Vagina (tissue), 2 donors: ENCODE results near the gene GALNTL6.
"Not testable (repeated sequence)": the region's sequence is repeated elsewhere in the genome, so short reads cannot be mapped to it uniquely, and the experiment has no call there.

Experiments used
- POLR2AphosphoS5 ChIP-seq, 2 donors: sonication (generic); formaldehyde crosslinking; IDR thresholded peaks; one replicate each; pipeline ENCODE4 v1.9.0; 2017; ENCODE audit warnings: antibody characterized with exemption in 2 of 2, mild to moderate bottlenecking in 2 of 2, low read depth in 1 of 2; ENCODE audit not compliant: insufficient read depth in 1 of 2
- TF ChIP-seq, protein P1 (sequence below), 3 experiments: fragments of 450-650 bp in 2 of 3; fragments of 200-600 bp in 1 of 3; sonication (generic) in 1 of 3; IDR thresholded peaks; one replicate each; pipeline ENCODE4 v1.5.1; 2017 to 2019; ENCODE audit warnings: antibody characterized with exemption in 3 of 3, mild to moderate bottlenecking in 2 of 3, moderate library complexity in 2 of 3

- TF ChIP-seq, protein P1, sequence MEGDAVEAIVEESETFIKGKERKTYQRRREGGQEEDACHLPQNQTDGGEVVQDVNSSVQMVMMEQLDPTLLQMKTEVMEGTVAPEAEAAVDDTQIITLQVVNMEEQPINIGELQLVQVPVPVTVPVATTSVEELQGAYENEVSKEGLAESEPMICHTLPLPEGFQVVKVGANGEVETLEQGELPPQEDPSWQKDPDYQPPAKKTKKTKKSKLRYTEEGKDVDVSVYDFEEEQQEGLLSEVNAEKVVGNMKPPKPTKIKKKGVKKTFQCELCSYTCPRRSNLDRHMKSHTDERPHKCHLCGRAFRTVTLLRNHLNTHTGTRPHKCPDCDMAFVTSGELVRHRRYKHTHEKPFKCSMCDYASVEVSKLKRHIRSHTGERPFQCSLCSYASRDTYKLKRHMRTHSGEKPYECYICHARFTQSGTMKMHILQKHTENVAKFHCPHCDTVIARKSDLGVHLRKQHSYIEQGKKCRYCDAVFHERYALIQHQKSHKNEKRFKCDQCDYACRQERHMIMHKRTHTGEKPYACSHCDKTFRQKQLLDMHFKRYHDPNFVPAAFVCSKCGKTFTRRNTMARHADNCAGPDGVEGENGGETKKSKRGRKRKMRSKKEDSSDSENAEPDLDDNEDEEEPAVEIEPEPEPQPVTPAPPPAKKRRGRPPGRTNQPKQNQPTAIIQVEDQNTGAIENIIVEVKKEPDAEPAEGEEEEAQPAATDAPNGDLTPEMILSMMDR (IDR thresholded peaks at IDR 0.05) = not testable (repeated sequence)
- TF ChIP-seq POLR2AphosphoS5 (IDR thresholded peaks at IDR 0.05; ENCODE audit: insufficient read depth in 1 of 2, low read depth in 1 of 2) = not testable (repeated sequence)
Observed at GRCh38 chr4:172970189-172970588, 1157.0 kb downstream of the GALNTL6 start.
